Tibial artery (tissue), 4 donors: ENCODE data around the gene ZSWIM6.

Experiments used
- DNase-seq, 2 donors: peaks; one replicate each; pipeline ENCODE4 v3.0.0-alpha.2; 2019
- H3K27ac ChIP-seq, 2 donors: fragments of 200-600 bp; sonication (generic) in 1 of 2; 1 replicate in 1 of 2; 2 replicates in 1 of 2; pipeline ENCODE4 v1.5.1; 2018 to 2019; ENCODE audit warnings: mild to moderate bottlenecking in 1 of 2
- H3K27me3 ChIP-seq, 2 donors: fragments of 200-600 bp; sonication (generic) in 1 of 2; one replicate each; pipeline versions ENCODE4 v1.5.1 to v1.6.0; 2016 to 2019
- H3K36me3 ChIP-seq, 3 donors: fragments of 200-600 bp; sonication (generic) in 2 of 3; one replicate each; pipeline ENCODE4 v1.5.1; 2016 to 2019; ENCODE audit warnings: mild to moderate bottlenecking in 2 of 3
- H3K4me1 ChIP-seq, 4 donors: fragments of 200-600 bp; sonication (generic) in 2 of 4; 1 replicate in 3 of 4; 2 replicates in 1 of 4; pipeline ENCODE4 v1.5.1; 2016 to 2019
- H3K4me3 ChIP-seq, 2 donors: fragments of 200-600 bp; sonication (generic) in 1 of 2; 1 replicate in 1 of 2; 2 replicates in 1 of 2; pipeline ENCODE4 v1.5.1; 2018 to 2019; ENCODE audit warnings: mild to moderate bottlenecking in 2 of 2
- H3K9me3 ChIP-seq, 3 donors: fragments of 200-600 bp; sonication (generic) in 1 of 3; one replicate each; pipeline ENCODE4 v1.5.1; 2016 to 2019
- CTCF ChIP-seq, 2 experiments: fragments of 200-600 bp in 1 of 2; fragments of 450-650 bp in 1 of 2; IDR thresholded peaks; one replicate each; pipeline ENCODE4 v1.5.1; 2017 to 2019; ENCODE audit warnings: antibody characterized with exemption in 2 of 2, mild to moderate bottlenecking in 1 of 2, moderate library complexity in 1 of 2
- intact Hi-C: fragments of 100-400 bp; cut with DNase I; formaldehyde crosslinking; loops from one replicate; pipeline ENCODE4 v1.15.0; 2023; ENCODE audit warnings: low total_unique reads

Gene ZSWIM6

GRCh38 chr5:61320860-61321259, 11.2 kb upstream of the ZSWIM6 start:
- H3K9me3 ChIP-seq = no peaks in the 10 kb centered on the region
- no peak overlapping the region for H3K27ac ChIP-seq
- no peaks in the 10 kb centered on the region for H3K27me3 ChIP-seq
- H3K4me1 ChIP-seq = peaks cover 0 to 19% (median 0%) of the 10 kb centered on the region in 4 donors
- no peaks in the 10 kb centered on the region for H3K36me3 ChIP-seq
- intact Hi-C loops = no loop called here
- TF ChIP-seq CTCF (IDR thresholded peaks at IDR 0.05) = no peak
- no peak for DNase-seq
- no peak overlapping the region for H3K4me3 ChIP-seq

GRCh38 chr5:61321669-61322068, 10.4 kb upstream of the ZSWIM6 start:
- H3K4me1 ChIP-seq = peaks cover 0 to 19% (median 0%) of the 10 kb centered on the region in 4 donors
- intact Hi-C loops = no loop called here

GRCh38 chr5:61322738-61323725, 9.0 kb upstream of the ZSWIM6 start:
- intact Hi-C loops = no loop called here
- Histone ChIP-seq H3K27me3 (no peaks in the 10 kb centered on the region), H3K4me1 (peaks cover 0 to 19% (median 0%) of the 10 kb centered on the region in 4 donors), H3K36me3 (no peaks in the 10 kb centered on the region), H3K4me3 (no peak overlapping the region), H3K27ac (no peak overlapping the region), H3K9me3 (no peaks in the 10 kb centered on the region)
- DNase-seq = peak in 1 of 2 donors; percentile 47
- TF ChIP-seq CTCF (IDR thresholded peaks at IDR 0.05) = no peak

More at GRCh38 chr5:61321669-61322068, 10.4 kb upstream of the ZSWIM6 start:
- Histone ChIP-seq H3K27me3 (no peaks in the 10 kb centered on the region), H3K27ac (no peak overlapping the region), H3K4me3 (no peak overlapping the region), H3K36me3 (no peaks in the 10 kb centered on the region), H3K9me3 (no peaks in the 10 kb centered on the region)
- no peak for TF ChIP-seq CTCF (IDR thresholded peaks at IDR 0.05)
- DNase-seq = no peak

GRCh38 chr5:61327760-61328753, 4.0 kb upstream of the ZSWIM6 start:
- no peak for TF ChIP-seq CTCF (IDR thresholded peaks at IDR 0.05)
- DNase-seq = no peak
- H3K4me3 ChIP-seq = no peak overlapping the region
- H3K9me3 ChIP-seq = no peaks in the 10 kb centered on the region
- intact Hi-C loops = no loop called here
- no peaks in the 10 kb centered on the region for H3K27me3 ChIP-seq
- H3K4me1 ChIP-seq = peaks cover 0 to 8% (median 3%) of the 10 kb centered on the region in 4 donors
- H3K36me3 ChIP-seq = no peaks in the 10 kb centered on the region
- H3K27ac ChIP-seq = no peak overlapping the region

DNA sequence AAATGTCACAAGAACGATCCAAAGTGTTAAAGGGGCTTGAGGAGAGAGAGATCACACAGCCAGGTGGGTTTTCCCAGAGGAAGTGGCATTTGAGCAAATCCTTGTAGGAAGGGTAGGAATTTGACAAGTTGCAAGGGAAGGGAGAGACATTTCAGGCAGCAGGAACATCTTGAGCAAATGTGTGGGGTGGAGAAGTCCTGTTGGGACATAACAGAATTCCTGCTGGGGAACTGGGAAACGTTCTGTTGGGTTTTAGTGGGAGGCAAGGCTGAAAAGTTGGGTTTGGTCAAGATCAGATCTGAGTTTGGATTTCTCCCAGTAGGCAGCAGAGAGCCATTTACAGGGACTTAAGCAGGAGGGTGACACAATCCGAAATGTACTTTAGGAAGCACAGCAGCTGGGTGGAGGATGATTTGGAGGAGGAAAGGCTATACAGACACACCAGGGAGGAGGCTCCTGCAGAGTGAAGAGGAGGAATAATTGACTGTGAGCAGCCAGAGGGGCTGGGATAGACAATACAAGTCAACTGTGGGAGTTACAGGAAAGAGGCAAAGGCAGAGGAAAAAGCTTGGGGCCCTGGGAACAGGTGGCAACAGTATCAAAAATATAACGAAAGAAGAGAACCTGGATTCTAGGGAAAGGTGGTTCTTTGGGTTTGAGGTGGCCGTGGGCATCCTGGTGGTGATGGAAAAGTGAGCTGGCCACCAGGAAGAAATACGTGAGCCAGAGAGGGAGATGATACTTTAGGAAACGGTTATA, 3.1 kb upstream of the ZSWIM6 start:
- H3K27ac ChIP-seq = peak overlapping the region in 1 of 2 donors; percentile 96
- H3K27me3 ChIP-seq = no peaks in the 10 kb centered on the region
- no peak for DNase-seq
- H3K9me3 ChIP-seq = no peaks in the 10 kb centered on the region
- intact Hi-C loops = no loop called here
- peaks cover 0 to 8% (median 3%) of the 10 kb centered on the region in 4 donors for H3K4me1 ChIP-seq
- H3K36me3 ChIP-seq = no peaks in the 10 kb centered on the region
- H3K4me3 ChIP-seq = no peak overlapping the region
- TF ChIP-seq CTCF (IDR thresholded peaks at IDR 0.05) = no peak
